Kidney (tissue), 14 donors: ENCODE data around the gene DZANK1. TPM values are rescaled to one million over a fixed set of nuclear protein-coding genes. Genes with fewer than 3 reads are reported as not detected.

Experiments used
- DNase-seq, 5 donors: peaks; one replicate each; pipeline ENCODE4 v3.0.0-alpha.2; 2013 to 2020
- FAIRE-seq: peaks from 2 replicates; lab custom pipeline; 2012; peaks lifted over from hg19 to GRCh38; lab: Jason Lieb, UNC
- H3K27ac ChIP-seq, 2 donors: one replicate each; pipeline ENCODE4 v1.7.0; 2013; ENCODE audit warnings: low read depth in 2 of 2, low read length in 2 of 2, inconsistent platforms in 1 of 2
- H3K27me3 ChIP-seq: one replicate; pipeline ENCODE4 v1.7.1; 2013; ENCODE audit warnings: low read length, inconsistent platforms; ENCODE audit not compliant: control insufficient read depth, insufficient read depth
- H3K36me3 ChIP-seq, 3 donors: one replicate each; pipeline versions ENCODE4 v1.7.0 to v1.7.1; 2013; ENCODE audit warnings: low read length in 3 of 3, control low read depth in 1 of 3, inconsistent platforms in 1 of 3; ENCODE audit not compliant: insufficient read depth in 3 of 3, control insufficient read depth in 2 of 3
- H3K4me1 ChIP-seq, 3 donors: one replicate each; pipeline versions ENCODE4 v1.7.0 to v1.7.1; 2013; ENCODE audit warnings: low read length in 3 of 3, inconsistent platforms in 1 of 3, low read depth in 1 of 3; ENCODE audit not compliant: control insufficient read depth in 2 of 3, insufficient read depth in 2 of 3
- H3K4me3 ChIP-seq, 3 donors: one replicate each; pipeline versions ENCODE4 v1.7.0 to v1.8.1; 2013; ENCODE audit warnings: low read length in 3 of 3, control low read depth in 1 of 3, inconsistent platforms in 1 of 3
- H3K9ac ChIP-seq, 3 donors: one replicate each; pipeline versions ENCODE4 v1.7.0 to v1.7.1; 2013; ENCODE audit warnings: low read length in 3 of 3, control low read depth in 1 of 3, inconsistent platforms in 1 of 3
- H3K9me3 ChIP-seq, 3 donors: one replicate each; pipeline versions ENCODE4 v1.7.0 to v1.7.1; 2013; ENCODE audit warnings: low read length in 3 of 3, control low read depth in 1 of 3, inconsistent platforms in 1 of 3; ENCODE audit not compliant: control insufficient read depth in 2 of 3, insufficient read depth in 1 of 3
- CTCF ChIP-seq: IDR thresholded peaks from 3 replicates; pipeline ENCODE4 v1.5.1; 2012; ENCODE audit warnings: mild to moderate bottlenecking, moderate library complexity, borderline replicate concordance; ENCODE audit not compliant: insufficient read depth; ENCODE audit errors: extremely low read depth
- intact Hi-C: fragments of 100-400 bp; cut with DNase I; formaldehyde crosslinking; loops from one replicate; pipeline ENCODE4 v1.11.1; 2022
- polyA plus RNA-seq: library from polyadenylated mRNA; stranded (reverse); fragments of 350-450 nt; fragmentation: Illumina TruSeq; extraction: RNeasy Lipid Tissue Mini Kit (QIAGEN cat#74804); gene quantifications from one replicate; pipeline ENCODE4 v1.2.3, GENCODE V29; 2014; ENCODE audit warnings: low read depth, low replicate concordance; ENCODE audit not compliant: insufficient read depth
- total RNA-seq: library from RNA; stranded (reverse); fragmentation: NEBNext Ultra II Directional; extraction: Animal tissue kit (Norgen Biotek cat#: 25700); gene quantifications from one replicate; pipeline ENCODE4 v1.2.1, GENCODE V29; 2021
- donor health status: control.
- donor health status: control.
- donor health status: control.
- donor health status: control.
- donor health status: control.
- donor health status: DM: yes; HTN: yes; CAD: no.
- donor health status: Normal renal cell carcinoma (clear cell type).

The DZANK1 gene
- total and polyA plus RNA-seq, 2 donors from 2014 or later: 3.9 to 6.2 TPM

DNA sequence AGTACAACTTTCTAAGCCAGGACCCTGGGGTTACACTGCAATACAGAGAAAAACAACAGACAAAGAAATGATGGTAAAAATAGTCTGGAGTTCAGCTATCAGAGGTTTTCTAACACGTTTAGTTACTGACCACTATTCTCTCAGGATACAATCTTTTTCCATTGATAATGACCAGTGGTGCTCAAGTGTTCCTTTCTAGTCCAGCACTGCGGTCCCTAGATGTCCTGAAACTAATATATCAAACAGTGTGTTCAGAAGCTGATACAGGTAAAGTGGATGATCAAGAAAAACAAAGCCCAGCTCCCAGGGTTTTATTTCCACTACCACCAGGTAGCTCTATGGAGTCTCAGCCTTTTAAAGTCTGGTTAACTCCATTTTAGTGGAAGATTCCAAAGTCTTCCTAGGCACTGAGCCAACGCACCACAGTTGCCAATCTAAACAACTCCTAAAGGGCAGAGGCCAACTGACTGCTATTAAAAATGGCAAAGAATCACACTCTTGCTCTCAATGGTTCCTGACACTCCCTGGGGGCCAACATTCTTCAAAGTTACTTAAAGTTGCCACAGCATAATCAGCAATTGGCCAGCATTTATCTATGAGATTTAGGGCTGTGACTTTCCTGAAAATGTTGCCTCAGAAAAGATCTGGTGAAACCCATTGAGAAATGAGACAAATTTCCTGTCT, 38.2 kb downstream of the DZANK1 start:
- Histone ChIP-seq H3K9ac (no peak overlapping the region), H3K4me1 (peaks cover 0 to 11% (median 0%) of the 10 kb centered on the region in 3 donors), H3K9me3 (no peaks in the 10 kb centered on the region), H3K27ac (no peak overlapping the region), H3K4me3 (no peak overlapping the region), H3K36me3 (no peaks in the 10 kb centered on the region), H3K27me3 (no peaks in the 10 kb centered on the region)
- TF ChIP-seq CTCF: no peak
- DNase-seq: peak in 4 of 5 donors; percentile 14 to 80 (median 32)
- peak; percentile 54 for FAIRE-seq
- intact Hi-C loops: no loop called here

DNA sequence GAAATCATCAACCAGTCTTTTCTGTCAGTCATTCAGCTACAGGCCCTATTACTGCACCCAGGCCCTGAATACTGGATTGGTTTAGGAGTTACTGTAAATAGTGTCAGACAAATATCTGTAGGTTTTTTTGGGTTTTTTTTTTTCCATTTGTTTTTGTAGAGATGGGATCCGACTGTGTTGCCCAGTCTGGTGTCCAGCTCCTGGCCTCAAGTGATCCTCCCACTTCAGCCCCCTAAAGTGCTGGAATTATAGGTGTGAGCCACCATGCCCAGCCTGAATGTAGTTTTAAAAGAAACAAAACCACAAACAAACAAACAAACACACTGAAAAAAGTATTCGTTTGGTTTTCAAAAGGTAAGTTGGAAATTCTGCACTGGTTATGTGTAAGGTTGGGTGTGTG, 39.6 kb downstream of the DZANK1 start:
- H3K27me3 ChIP-seq: no peaks in the 10 kb centered on the region
- no peaks in the 10 kb centered on the region for H3K9me3 ChIP-seq
- H3K4me3 ChIP-seq: no peak overlapping the region
- no peak overlapping the region for H3K9ac ChIP-seq
- DNase-seq (no peak), FAIRE-seq (no peak)
- no peak for TF ChIP-seq CTCF
- H3K4me1 ChIP-seq: peaks cover 0 to 11% (median 0%) of the 10 kb centered on the region in 3 donors
- H3K36me3 ChIP-seq: no peaks in the 10 kb centered on the region
- intact Hi-C loops: no loop called here
- no peak overlapping the region for H3K27ac ChIP-seq

GRCh38 chr20:18421608-18422007, 45.2 kb downstream of the DZANK1 start:
- Histone ChIP-seq H3K9ac (no peak overlapping the region), H3K4me3 (no peak overlapping the region), H3K27me3 (no peaks in the 10 kb centered on the region), H3K4me1 (no peaks in the 10 kb centered on the region), H3K36me3 (no peaks in the 10 kb centered on the region), H3K9me3 (no peaks in the 10 kb centered on the region), H3K27ac (no peak overlapping the region)
- TF ChIP-seq CTCF: no peak
- intact Hi-C loops: no loop called here
- FAIRE-seq (no peak), DNase-seq (no peak)
